Smooth muscle cell (in vitro differentiated cells): ENCODE results near the gene CDK5RAP2. TPM values are rescaled to one million over a fixed set of nuclear protein-coding genes. Genes with fewer than 3 reads are reported as not detected.

ENCODE experiments used
- DNase-seq: peaks from one replicate; lab custom pipeline; 2025; ENCODE audit not compliant: unreplicated experiment; lab: John Stamatoyannopoulos, UW
- H2AFZ ChIP-seq: fragments of 200-600 bp; sonication (generic); 2 replicates; pipeline ENCODE4 v1.6.0; 2016; ENCODE audit warnings: antibody characterized with exemption, low read depth, mild to moderate bottlenecking
- H3F3A ChIP-seq: fragments of 200-600 bp; sonication (generic); 2 replicates; pipeline ENCODE4 v1.6.0; 2017; ENCODE audit warnings: antibody characterized with exemption, low read depth
- H3K27ac ChIP-seq: fragments of 200-600 bp; sonication (generic); 2 replicates; pipeline ENCODE4 v1.5.1; 2016; ENCODE audit warnings: low read depth, mild to moderate bottlenecking
- H3K27me3 ChIP-seq: fragments of 200-600 bp; sonication (generic); 2 replicates; pipeline ENCODE4 v1.6.1; 2016; ENCODE audit warnings: low read depth, mild to moderate bottlenecking
- H3K36me3 ChIP-seq: fragments of 200-600 bp; sonication (generic); 2 replicates; pipeline ENCODE4 v1.5.1; 2016; ENCODE audit warnings: low read depth
- H3K4me1 ChIP-seq: fragments of 200-600 bp; sonication (generic); 2 replicates; pipeline ENCODE4 v1.5.1; 2016; ENCODE audit warnings: low read depth
- H3K4me2 ChIP-seq: fragments of 200-600 bp; sonication (generic); 2 replicates; pipeline ENCODE4 v1.6.0; 2016; ENCODE audit warnings: mild to moderate bottlenecking
- H3K4me3 ChIP-seq: fragments of 200-600 bp; sonication (generic); 2 replicates; pipeline ENCODE4 v1.5.1; 2016; ENCODE audit warnings: mild to moderate bottlenecking
- H3K79me2 ChIP-seq: fragments of 200-600 bp; sonication (generic); 2 replicates; pipeline ENCODE4 v1.6.0; 2016; ENCODE audit warnings: low read depth, mild to moderate bottlenecking
- H3K9ac ChIP-seq: fragments of 200-600 bp; sonication (generic); 2 replicates; pipeline ENCODE4 v1.6.0; 2016; ENCODE audit warnings: low read depth
- H3K9me3 ChIP-seq: fragments of 200-600 bp; sonication (generic); replicated peaks from 2 replicates; pipeline ENCODE4 v1.5.1; 2016; ENCODE audit warnings: low read depth
- H4K20me1 ChIP-seq: fragments of 200-600 bp; sonication (generic); 2 replicates; pipeline ENCODE4 v1.6.0; 2016; ENCODE audit warnings: low read depth
- CTCF ChIP-seq: fragments of 200-600 bp; sonication (generic); IDR thresholded peaks from 2 replicates; pipeline ENCODE4 v1.5.1; 2017; ENCODE audit warnings: borderline replicate concordance, mild to moderate bottlenecking, antibody characterized with exemption; ENCODE audit not compliant: insufficient read depth, poor library complexity, severe bottlenecking
- WGBS: methylation state at CpG from one replicate; pipeline ENCODE4 v1.1.7; 2016; ENCODE audit warnings: low lambda C conversion rate; 5-methylcytosine and 5-hydroxymethylcytosine counted together
- polyA plus RNA-seq: library from polyadenylated mRNA; unstranded; fragments of >200 nt; fragmentation: Nextera tagmentation; extraction: Ambion mirVana; gene quantifications from 2 replicates; pipeline ENCODE4 v1.2.1, GENCODE V29; 2016
- total RNA-seq: library from RNA; depleted of rRNA; stranded (reverse); fragments of >200 nt; gene quantifications from 2 replicates; pipeline ENCODE4 v1.2.3, GENCODE V29; 2014

Gene CDK5RAP2
- total and polyA plus RNA-seq, 2 experiments from 2014 or later = 33.7 to 38.3 TPM

GRCh38 chr9:120567874-120568273 lies 12.1 kb downstream of the CDK5RAP2 start:
- no peak for DNase-seq
- no peaks in the 10 kb centered on the region for H3F3A ChIP-seq
- H4K20me1 ChIP-seq = peaks cover 19% of the 10 kb centered on the region
- H3K36me3 ChIP-seq = peaks cover 4% of the 10 kb centered on the region
- no peaks in the 10 kb centered on the region for H3K27me3 ChIP-seq
- no peaks in the 10 kb centered on the region for H3K9me3 ChIP-seq
- no peak overlapping the region for H3K4me3 ChIP-seq
- H3K4me1 ChIP-seq = no peaks in the 10 kb centered on the region
- no peaks in the 10 kb centered on the region for H3K79me2 ChIP-seq
- H3K9ac ChIP-seq = no peak overlapping the region
- WGBS = 97% methylated on average over 4 of the region's 4 CpGs
- no peak overlapping the region for H3K27ac ChIP-seq
- H3K4me2 ChIP-seq = no peak overlapping the region
- TF ChIP-seq CTCF = no peak
- H2AFZ ChIP-seq = no peak overlapping the region

GRCh38 chr9:120567081-120567480 lies 12.9 kb downstream of the CDK5RAP2 start:
- Histone ChIP-seq H3K9ac (no peak overlapping the region), H3K36me3 (peaks cover 4% of the 10 kb centered on the region), H3F3A (no peaks in the 10 kb centered on the region), H4K20me1 (peaks cover 22% of the 10 kb centered on the region), H2AFZ (no peak overlapping the region), H3K79me2 (no peaks in the 10 kb centered on the region), H3K9me3 (no peaks in the 10 kb centered on the region), H3K27me3 (no peaks in the 10 kb centered on the region), H3K4me3 (no peak overlapping the region), H3K4me2 (no peak overlapping the region), H3K27ac (no peak overlapping the region), H3K4me1 (no peaks in the 10 kb centered on the region)
- no peak for DNase-seq
- WGBS = 94% methylated on average over 3 of the region's 3 CpGs
- TF ChIP-seq CTCF = no peak

GRCh38 chr9:120564589-120564988 lies 15.4 kb downstream of the CDK5RAP2 start:
- no peak for DNase-seq
- no peak for TF ChIP-seq CTCF
- Histone ChIP-seq H3K36me3 (peaks cover 4% of the 10 kb centered on the region), H3K27me3 (no peaks in the 10 kb centered on the region), H4K20me1 (peaks cover 20% of the 10 kb centered on the region), H3K4me1 (no peaks in the 10 kb centered on the region), H3K9me3 (no peaks in the 10 kb centered on the region), H3K4me3 (no peak overlapping the region), H3K27ac (no peak overlapping the region), H3K9ac (no peak overlapping the region), H2AFZ (no peak overlapping the region), H3K79me2 (no peaks in the 10 kb centered on the region), H3K4me2 (no peak overlapping the region), H3F3A (no peaks in the 10 kb centered on the region)
- WGBS = 95% methylated on average over 3 of the region's 3 CpGs

GRCh38 chr9:120562861-120563443 lies 17.0 kb downstream of the CDK5RAP2 start:
- Histone ChIP-seq H2AFZ (no peak overlapping the region), H3K4me1 (no peaks in the 10 kb centered on the region), H3K27me3 (no peaks in the 10 kb centered on the region), H3F3A (no peaks in the 10 kb centered on the region), H3K79me2 (no peaks in the 10 kb centered on the region), H3K9ac (no peak overlapping the region), H3K4me3 (no peak overlapping the region), H3K27ac (no peak overlapping the region), H3K36me3 (no peaks in the 10 kb centered on the region), H4K20me1 (peaks cover 20% of the 10 kb centered on the region), H3K9me3 (no peaks in the 10 kb centered on the region), H3K4me2 (no peak overlapping the region)
- no peak for TF ChIP-seq CTCF
- DNase-seq = no peak
- WGBS = 94% methylated on average over 8 of the region's 8 CpGs
